Activated T-helper 17 cell treated with anti-CD3 and anti-CD28 coated beads, Interleukin-2, amount 50 U/mL, for 72 hours (primary cell): Measurements from ENCODE around the gene RGS9. TPM values are rescaled to one million over a fixed set of nuclear protein-coding genes. Genes with fewer than 3 reads are reported as not detected.
"Not testable (repeated sequence)": the region's sequence is repeated elsewhere in the genome, so short reads cannot be mapped to it uniquely, and the experiment has no call there.

ENCODE experiments used
- ATAC-seq: fragments of 150-1000 bp; cut with Tn5 transposase; replicated peaks from 2 replicates; pipeline ENCODE4 v1.10.0; 2021; ENCODE audit warnings: mild to moderate bottlenecking, moderate library complexity
- H3K27ac Mint-ChIP-seq: one replicate; pipeline ENCODE4 v1.8.0; 2022; ENCODE audit warnings: mixed read lengths
- H3K27me3 Mint-ChIP-seq: one replicate; pipeline ENCODE4 v1.8.0; 2022; ENCODE audit warnings: mixed read lengths
- H3K36me3 Mint-ChIP-seq: one replicate; pipeline ENCODE4 v1.8.0; 2022; ENCODE audit warnings: low read depth, mild to moderate bottlenecking, mixed read lengths
- H3K4me1 Mint-ChIP-seq: one replicate; pipeline ENCODE4 v1.8.0; 2022; ENCODE audit warnings: mixed read lengths
- H3K4me3 Mint-ChIP-seq: one replicate; pipeline ENCODE4 v1.8.0; 2022; ENCODE audit warnings: mild to moderate bottlenecking, mixed read lengths
- H3K9me3 Mint-ChIP-seq: one replicate; pipeline ENCODE4 v1.8.0; 2022; ENCODE audit warnings: mixed read lengths
- total RNA-seq, 2 donors: library from RNA; stranded (reverse); gene quantifications; one replicate each; pipeline ENCODE4 v1.2.3, GENCODE V29; 2022

The RGS9 gene
- 1 to 10 TPM; 5.1 to 7.5 TPM for total RNA-seq

DNA sequence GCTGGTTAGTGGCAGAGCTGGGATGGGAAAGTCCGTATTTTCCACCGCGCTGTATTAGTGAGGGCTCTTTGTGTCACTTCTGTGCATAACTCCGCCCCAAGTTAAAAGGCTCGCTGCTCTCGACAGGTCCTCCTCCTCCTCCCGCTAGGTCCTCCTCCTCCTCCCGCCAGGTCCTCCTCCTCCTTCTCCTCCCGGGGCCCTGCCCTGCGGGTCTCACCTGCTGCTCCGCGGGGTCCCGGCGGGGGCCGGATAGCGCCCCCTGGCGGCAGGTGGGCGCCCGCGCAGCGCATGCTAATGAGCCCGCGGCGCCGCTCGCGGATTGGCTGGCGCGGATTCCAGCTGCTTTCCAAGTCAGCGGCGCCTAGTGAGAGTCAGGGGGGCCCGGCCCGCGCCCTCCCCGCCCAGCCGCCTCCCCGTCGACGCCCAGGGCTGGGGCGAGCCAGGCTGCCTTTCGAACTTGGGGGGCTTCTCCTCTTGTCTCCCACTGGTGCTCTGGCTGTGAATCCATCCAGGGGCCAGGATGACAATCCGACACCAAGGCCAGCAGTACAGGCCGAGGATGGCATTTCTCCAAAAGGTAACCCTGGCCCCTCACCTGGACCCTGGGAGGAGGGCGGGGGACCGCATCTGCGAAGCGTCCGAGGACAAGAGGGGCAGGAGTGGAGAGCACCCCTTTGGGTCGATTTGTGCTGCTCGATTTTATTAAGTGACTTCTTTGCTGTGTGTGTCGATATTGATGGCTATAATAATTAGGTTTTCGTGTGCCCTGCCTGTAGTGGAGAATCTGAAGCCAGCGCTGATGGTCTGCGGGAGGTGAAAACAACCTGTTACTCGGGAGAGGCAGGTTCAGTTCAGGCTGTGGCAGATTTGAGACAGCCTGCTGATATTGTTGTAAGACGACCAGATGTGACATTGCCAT lies at the start of gene RGS9:
Gene RGS9, plus strand, starts transcription at position 350 of the 919 bp plus-strand sequence. Its CDS starts 171 bp downstream, at position 521.
- H3K27ac Mint-ChIP-seq, result peak within 1 kb of the TSS; percentile 56
- H3K9me3 Mint-ChIP-seq, result no peaks in the 10 kb centered on the region
- peak; percentile 98 for ATAC-seq
- H3K27me3 Mint-ChIP-seq, result peaks cover 4% of the 10 kb centered on the region
- H3K36me3 Mint-ChIP-seq, result no peaks in the 10 kb centered on the region
- peaks cover 11% of the 10 kb centered on the region for H3K4me1 Mint-ChIP-seq
- peak within 1 kb of the TSS; percentile 84 for H3K4me3 Mint-ChIP-seq

DNA sequence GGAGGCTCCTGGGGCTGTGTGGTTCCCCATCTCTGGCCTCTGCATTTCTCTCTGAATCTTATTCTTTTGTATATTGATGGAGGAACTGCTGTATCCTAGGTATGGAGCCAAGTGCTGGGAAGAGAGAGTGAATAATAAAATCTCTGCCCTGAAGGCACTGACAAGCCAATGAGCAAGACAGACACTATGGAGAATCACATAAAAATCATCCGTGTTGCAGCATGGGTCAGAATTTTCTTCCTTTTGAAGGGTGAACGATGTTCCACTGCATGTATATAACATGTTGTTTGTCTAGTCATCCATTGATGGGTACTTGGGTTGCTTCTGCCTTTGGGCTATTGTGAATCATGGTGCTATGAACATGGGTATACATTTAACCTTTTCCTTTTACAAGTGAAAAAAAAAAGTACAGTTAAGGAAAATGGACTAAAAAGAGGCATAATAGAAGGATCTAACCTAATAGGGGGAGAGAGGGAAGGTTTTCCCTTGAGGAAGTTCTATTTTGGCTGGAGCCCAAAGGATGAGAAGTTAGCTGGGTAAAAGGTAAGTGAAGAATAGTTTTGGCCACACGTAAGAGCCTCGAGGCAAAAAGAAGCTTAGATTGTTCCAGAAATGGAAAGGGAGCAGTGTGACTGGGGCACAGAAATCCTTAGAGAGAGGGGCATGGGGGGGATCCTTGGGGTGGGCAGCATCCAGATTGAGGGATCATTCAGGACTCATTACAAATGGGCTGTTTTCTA lies 48.4 kb upstream of the RGS9 start:
- Mint-ChIP-seq H3K9me3 (no peaks in the 10 kb centered on the region), H3K27me3 (no peaks in the 10 kb centered on the region), H3K27ac (no peak overlapping the region), H3K36me3 (no peaks in the 10 kb centered on the region), H3K4me3 (no peak overlapping the region), H3K4me1 (no peaks in the 10 kb centered on the region)
- no peak for ATAC-seq

DNA sequence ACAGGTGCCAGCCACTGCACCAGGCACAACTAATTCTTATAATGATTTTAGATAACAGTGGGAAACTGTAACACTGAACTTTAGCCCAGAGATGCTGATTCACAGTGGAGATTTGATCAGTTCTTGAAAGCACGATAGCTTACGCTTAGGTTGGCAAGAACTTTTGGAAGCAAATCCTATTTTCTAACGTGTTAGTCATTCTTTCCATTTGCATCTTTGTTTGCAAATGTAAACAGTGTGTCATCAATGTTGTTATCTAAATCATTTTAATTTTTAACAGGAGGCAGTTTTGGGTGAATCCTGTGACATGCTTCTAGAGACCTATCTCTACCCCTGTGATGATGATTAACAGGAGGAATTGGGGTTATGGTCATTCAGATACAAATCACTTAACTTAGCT lies 44.9 kb upstream of the RGS9 start:
- H3K4me3 Mint-ChIP-seq, result no peak overlapping the region
- no peaks in the 10 kb centered on the region for H3K36me3 Mint-ChIP-seq

DNA sequence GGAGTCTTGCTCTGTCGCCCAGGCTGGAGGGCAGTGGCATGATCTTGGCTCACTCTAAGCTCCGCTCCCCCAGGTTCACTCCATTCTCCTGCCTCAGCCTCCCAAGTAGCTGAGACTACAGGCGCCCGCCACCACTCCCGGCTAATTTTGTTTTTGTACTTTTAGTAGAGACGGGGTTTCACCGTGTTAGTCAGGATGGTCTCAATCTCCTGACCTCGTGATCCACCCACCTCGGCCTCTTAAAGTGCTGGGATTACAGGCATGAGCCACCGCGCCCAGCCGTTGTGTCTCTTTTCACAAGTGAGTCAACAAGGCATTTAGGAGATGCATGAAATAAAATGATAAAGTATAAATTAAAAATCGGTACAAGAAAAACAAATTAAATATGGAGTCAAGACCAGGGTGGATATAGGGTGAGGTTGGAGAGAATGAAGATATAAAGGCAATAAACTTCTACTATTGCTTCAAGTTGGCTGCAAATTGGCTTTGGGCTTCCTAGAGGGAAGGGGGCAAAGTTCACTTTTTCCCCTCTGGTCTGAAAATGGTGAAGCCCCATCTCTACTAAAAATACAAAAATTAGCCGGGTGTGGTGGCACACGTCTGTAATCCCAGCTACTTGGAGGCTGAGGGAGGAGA lies 44.3 kb upstream of the RGS9 start:
- not testable (repeated sequence) for H3K27me3 Mint-ChIP-seq, ATAC-seq, H3K36me3 Mint-ChIP-seq, H3K4me3 Mint-ChIP-seq, H3K27ac Mint-ChIP-seq, H3K4me1 Mint-ChIP-seq, H3K9me3 Mint-ChIP-seq

More for the DNA sequence above, 44.9 kb upstream of the RGS9 start:
- H3K27ac Mint-ChIP-seq, result no peak overlapping the region
- no peaks in the 10 kb centered on the region for H3K27me3 Mint-ChIP-seq
- no peak for ATAC-seq
- H3K4me1 Mint-ChIP-seq, result peaks cover 8% of the 10 kb centered on the region
- no peaks in the 10 kb centered on the region for H3K9me3 Mint-ChIP-seq

DNA sequence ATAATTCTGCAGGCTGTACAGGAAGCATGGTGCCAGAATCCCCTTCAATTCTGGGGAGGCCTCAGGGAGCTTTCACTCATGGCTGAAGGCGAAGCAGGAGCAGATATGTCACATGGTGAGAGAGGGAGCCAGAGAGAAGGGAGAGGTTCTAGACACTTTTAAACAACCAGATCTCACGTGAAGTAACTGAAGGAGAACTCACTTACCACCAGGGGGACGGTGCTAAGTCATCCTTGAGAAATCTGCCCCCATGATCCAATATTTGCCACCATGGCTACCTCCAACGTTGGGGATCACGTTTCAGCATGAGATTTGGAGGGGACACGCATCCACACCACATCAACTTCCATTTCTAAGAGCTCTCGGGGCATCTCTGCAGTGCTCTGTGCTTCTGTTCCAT lies 43.2 kb upstream of the RGS9 start:
- H3K4me3 Mint-ChIP-seq, result no peak overlapping the region
- no peaks in the 10 kb centered on the region for H3K36me3 Mint-ChIP-seq
- no peaks in the 10 kb centered on the region for H3K27me3 Mint-ChIP-seq

DNA sequence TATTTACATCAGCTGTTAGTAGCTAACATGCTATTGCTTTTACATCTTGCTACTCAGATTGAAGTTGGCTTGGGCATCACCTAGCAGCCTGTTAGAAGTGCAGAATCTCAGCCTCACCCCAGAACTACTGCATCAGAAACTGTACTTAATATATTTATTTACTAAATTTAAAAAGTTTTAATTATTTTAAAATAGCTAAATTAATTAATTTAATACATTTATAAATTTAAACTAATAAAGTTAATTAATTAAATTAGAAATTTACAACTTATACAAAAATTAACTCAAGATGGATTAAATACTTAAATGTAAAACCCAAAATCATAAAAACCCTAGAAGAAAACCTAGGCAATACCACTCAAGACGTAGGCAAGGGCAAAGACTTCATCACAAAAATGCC lies 41.7 kb upstream of the RGS9 start:
- Mint-ChIP-seq H3K27ac (no peak overlapping the region), H3K27me3 (no peaks in the 10 kb centered on the region), H3K9me3 (no peaks in the 10 kb centered on the region), H3K36me3 (no peaks in the 10 kb centered on the region), H3K4me3 (no peak overlapping the region), H3K4me1 (peaks cover 21% of the 10 kb centered on the region)
- ATAC-seq, result no peak

More for the DNA sequence above, 43.2 kb upstream of the RGS9 start:
- no peak overlapping the region for H3K27ac Mint-ChIP-seq
- H3K9me3 Mint-ChIP-seq, result no peaks in the 10 kb centered on the region
- no peak for ATAC-seq
- H3K4me1 Mint-ChIP-seq, result peaks cover 8% of the 10 kb centered on the region

DNA sequence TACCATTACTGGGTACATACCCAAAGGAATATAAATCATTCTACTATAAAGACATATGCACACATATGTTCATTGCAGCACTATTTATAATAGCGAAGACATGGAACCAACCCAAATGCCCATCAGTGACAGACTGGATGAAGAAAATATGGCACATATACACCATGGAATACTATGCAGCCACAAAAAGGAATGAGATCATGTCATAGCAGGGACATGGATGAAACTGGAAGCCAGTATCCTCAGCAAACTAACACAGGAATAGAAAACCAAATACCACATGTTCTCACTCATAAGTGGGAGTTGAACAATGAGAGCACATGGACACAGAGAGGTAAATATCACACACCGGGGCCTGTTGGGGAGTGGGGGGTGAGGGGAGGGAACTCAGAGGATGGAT lies 40.8 kb upstream of the RGS9 start:
- not testable (repeated sequence) for H3K27me3 Mint-ChIP-seq, H3K4me3 Mint-ChIP-seq, H3K9me3 Mint-ChIP-seq, H3K36me3 Mint-ChIP-seq, ATAC-seq, H3K27ac Mint-ChIP-seq
- peaks cover 21% of the 10 kb centered on the region for H3K4me1 Mint-ChIP-seq

DNA sequence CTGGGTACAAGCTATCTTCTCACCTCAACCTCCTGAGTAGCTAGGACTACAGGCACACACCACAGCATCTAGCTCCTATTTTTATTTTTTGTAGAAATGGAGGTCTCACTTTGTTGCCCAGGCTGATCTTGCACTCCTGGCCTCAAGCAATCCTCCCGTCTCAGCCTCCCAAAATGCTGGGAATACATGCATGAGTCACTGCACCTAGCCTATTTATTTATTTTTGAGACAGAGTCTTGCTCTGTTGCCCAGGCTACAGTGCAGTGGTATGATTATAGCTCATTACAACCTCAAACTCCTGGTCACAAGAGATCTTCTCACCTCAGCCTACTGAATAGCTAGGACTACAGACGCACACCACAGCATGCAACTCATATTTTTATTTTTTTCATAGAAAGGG lies 40.1 kb upstream of the RGS9 start:
- Mint-ChIP-seq H3K9me3 (no peaks in the 10 kb centered on the region), H3K4me3 (no peak overlapping the region), H3K4me1 (peaks cover 21% of the 10 kb centered on the region), H3K36me3 (no peaks in the 10 kb centered on the region), H3K27me3 (no peaks in the 10 kb centered on the region), H3K27ac (no peak overlapping the region)
- ATAC-seq, result no peak

DNA sequence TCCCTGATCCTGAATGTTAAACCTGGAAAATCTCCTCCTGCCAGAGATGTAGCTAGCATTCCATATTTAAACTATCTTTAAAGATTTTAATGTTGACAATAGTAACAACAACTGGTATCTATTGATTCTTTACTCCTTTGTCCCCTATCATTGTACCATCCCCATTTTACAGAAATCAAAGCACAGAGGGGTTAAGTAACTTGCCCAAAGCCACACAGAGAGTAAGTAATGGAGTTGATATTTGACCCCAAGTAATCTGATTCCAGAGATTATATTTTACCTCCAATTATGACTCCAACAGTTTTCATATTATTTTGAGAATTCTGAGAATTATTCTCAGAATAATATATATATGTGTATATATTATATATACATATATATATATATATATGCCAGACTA lies 37.7 kb upstream of the RGS9 start:
- ATAC-seq, result no peak
- no peaks in the 10 kb centered on the region for H3K36me3 Mint-ChIP-seq
- peaks cover 21% of the 10 kb centered on the region for H3K4me1 Mint-ChIP-seq
- H3K27me3 Mint-ChIP-seq, result no peaks in the 10 kb centered on the region
- H3K9me3 Mint-ChIP-seq, result no peaks in the 10 kb centered on the region
- H3K27ac Mint-ChIP-seq, result peak overlapping the region; percentile 90
- peak overlapping the region; percentile 85 for H3K4me3 Mint-ChIP-seq

DNA sequence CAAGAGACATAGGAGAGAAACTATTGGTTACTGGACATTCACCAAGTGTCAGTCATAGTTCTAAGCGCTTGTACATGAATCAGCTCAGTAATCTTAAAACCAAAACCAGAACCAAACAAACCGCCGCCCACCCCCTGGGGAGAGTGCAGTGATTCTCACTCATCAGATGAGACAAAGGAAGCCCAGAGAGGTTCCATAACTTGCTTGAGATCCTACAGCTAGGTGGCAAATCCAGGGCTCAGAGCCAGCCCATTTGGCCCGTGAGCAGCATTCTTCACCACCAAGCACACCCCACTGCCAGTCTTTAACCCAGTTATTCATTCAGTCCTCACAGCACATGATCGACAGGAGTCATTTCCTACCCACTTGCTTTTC lies 37.2 kb upstream of the RGS9 start:
- peaks cover 21% of the 10 kb centered on the region for H3K4me1 Mint-ChIP-seq
- peak overlapping the region; percentile 90 for H3K27ac Mint-ChIP-seq
- peak; percentile 85 for ATAC-seq
- H3K4me3 Mint-ChIP-seq, result peak overlapping the region; percentile 85
- H3K9me3 Mint-ChIP-seq, result no peaks in the 10 kb centered on the region
- no peaks in the 10 kb centered on the region for H3K36me3 Mint-ChIP-seq
- no peaks in the 10 kb centered on the region for H3K27me3 Mint-ChIP-seq

DNA sequence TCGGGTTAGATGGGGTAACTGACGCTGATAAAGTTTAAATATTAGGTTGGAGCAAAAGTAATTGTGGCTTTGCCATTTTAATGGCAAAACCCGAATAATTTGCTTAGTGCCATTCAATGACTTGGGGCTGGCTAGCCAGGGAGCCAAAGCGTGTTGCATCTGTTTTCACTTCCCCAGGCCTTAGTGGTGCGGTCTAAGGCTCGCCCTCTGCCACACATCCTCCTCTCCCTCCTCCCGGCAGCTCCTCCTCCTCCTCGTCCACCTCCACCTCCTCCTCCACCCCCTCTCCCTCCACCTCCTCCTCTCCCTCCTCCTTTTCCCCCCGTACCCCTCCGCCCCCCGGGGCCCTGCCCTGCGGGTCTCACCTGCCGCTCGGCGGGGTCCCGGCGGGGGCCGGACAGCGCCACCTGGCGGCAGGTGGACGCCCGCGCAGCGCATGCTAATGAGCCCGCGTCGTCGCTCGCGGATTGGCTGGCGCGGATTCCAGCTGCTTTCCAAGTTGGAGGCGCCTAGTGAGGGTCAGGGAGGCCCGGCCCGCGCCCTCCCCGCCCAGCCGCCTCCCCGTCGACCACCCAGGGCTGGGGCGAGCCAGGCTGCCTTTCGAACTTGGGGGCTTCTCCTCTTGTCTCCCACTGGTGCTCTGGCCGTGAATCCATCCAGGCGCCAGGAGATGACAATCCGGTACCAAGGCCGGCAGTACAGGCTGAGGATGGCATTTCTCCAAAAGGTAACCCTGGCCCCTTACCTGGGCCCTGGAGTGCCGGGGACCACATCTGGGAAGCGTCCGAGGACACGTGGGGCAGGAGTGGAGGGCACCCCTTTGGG lies 36.6 kb upstream of the RGS9 start:
- H3K4me3 Mint-ChIP-seq, result peak overlapping the region; percentile 85
- no peaks in the 10 kb centered on the region for H3K27me3 Mint-ChIP-seq
- H3K4me1 Mint-ChIP-seq, result peaks cover 21% of the 10 kb centered on the region
- H3K36me3 Mint-ChIP-seq, result no peaks in the 10 kb centered on the region
- no peaks in the 10 kb centered on the region for H3K9me3 Mint-ChIP-seq
- peak overlapping the region; percentile 90 for H3K27ac Mint-ChIP-seq
- peak; percentile 73 for ATAC-seq

DNA sequence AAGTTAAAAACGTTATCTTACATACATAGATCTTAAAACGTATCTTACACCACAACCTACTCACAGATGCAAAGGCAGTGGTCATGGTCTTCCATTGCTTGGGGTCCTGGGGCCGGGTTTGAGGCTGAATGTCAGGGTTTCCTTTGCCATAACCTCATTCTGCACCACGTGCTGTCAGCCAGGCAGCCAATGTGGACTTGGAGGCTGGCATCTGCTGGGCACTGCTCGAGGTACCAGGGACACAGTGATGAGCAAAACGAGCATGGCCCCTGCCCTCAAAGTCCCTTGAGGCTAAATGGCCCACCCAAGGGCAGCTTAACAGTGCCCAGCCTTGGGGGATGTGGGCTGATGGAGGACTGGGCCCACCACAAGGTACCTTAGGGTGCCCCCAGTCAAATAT lies 35.8 kb upstream of the RGS9 start:
- Mint-ChIP-seq H3K27ac (no peak overlapping the region), H3K4me1 (peaks cover 14% of the 10 kb centered on the region)

DNA sequence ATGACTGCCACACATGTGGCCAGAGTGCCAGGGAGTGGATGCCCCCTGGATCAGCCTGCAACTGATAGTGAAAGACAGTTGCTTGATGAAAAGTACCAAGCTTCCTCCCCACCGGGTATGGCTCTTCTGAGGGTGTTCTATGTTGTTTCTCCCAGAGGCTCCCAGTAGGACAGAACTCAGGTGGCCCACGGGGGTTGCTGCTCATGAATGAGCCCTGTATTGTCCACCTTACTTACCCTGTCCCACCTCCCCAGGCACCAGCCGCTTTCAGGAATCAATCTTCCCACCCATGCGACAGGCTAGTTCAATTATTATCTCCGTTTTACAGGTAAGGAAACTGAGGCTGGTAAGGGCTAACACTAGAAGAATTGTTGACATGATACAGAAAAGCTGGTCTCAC lies 34.9 kb upstream of the RGS9 start:
- Mint-ChIP-seq H3K9me3 (no peaks in the 10 kb centered on the region), H3K36me3 (no peaks in the 10 kb centered on the region), H3K27me3 (no peaks in the 10 kb centered on the region), H3K27ac (no peak overlapping the region), H3K4me3 (no peak overlapping the region), H3K4me1 (peaks cover 12% of the 10 kb centered on the region)
- no peak for ATAC-seq

More for the DNA sequence above, 35.8 kb upstream of the RGS9 start:
- Mint-ChIP-seq H3K27me3 (no peaks in the 10 kb centered on the region), H3K36me3 (no peaks in the 10 kb centered on the region), H3K9me3 (no peaks in the 10 kb centered on the region), H3K4me3 (peak overlapping the region; percentile 85)
- no peak for ATAC-seq

DNA sequence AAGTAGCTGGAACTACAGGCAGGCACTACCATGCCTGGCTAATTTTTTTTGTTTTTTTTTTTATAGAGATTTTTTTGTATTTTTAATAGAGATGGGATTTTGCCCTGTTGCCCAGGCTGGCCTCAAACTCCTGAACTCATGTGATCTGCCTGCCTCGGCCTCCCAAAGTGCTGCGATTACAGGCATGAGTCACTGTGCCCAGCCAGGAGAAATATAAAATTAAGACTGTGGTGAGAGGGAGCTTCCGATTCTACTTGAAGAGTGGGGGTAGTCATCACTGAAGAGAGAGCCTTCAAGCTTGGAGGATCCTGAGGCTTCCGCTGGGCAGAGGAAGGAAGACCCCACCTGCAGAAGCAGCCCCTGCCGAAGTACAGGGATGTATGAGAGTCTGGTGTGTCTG lies 34.4 kb upstream of the RGS9 start:
- Mint-ChIP-seq H3K27ac (no peak overlapping the region), H3K27me3 (no peaks in the 10 kb centered on the region), H3K36me3 (no peaks in the 10 kb centered on the region), H3K4me3 (no peak overlapping the region), H3K4me1 (peaks cover 12% of the 10 kb centered on the region), H3K9me3 (no peaks in the 10 kb centered on the region)
- no peak for ATAC-seq
